ENCODE data around the gene CACNA2D3.

- TF ChIP-seq EZH2 (IDR thresholded peaks at IDR 0.05) (no peak), CTCF (IDR thresholded peaks at IDR 0.05) (no peak), EZH2phosphoT487 (IDR thresholded peaks at IDR 0.05) (no peak)
Measured at GRCh38 chr3:54344601-54345231, 222.4 kb downstream of the CACNA2D3 start.
